ENCODE results near the gene TXK. TPM values are rescaled to one million over a fixed set of nuclear protein-coding genes. Genes with fewer than 3 reads are reported as not detected.

TXK gene
- total RNA-seq, 1 experiment from 2014 or later, result 1.7 TPM

DNA sequence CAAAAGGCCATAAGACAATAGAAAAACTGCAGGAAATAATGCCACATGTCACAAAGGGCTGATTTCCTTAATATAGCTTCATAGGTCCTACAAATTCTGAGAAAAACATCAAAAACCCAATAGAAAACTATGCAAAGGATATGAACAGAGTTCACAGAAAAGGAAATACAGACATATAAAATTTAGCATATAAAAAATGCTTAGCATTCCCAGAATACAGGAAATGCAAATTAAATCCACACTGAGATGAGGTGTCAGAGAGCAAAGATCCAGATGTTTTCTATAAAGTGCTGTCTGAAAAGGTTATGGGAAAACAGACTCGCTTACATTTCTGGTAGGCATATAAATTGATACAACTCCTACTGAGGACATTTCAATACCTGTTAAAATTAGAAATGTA, 33.8 kb downstream of the TXK start (continued):
- no peak for TF ChIP-seq REST (IDR thresholded peaks at IDR 0.05; ENCODE audit: low read depth)
- no peak for TF ChIP-seq TCF7L2 (IDR thresholded peaks at IDR 0.05; ENCODE audit: borderline replicate concordance, extremely low read depth, insufficient read depth, insufficient read length)
- no peak for TF ChIP-seq ZFX (IDR thresholded peaks at IDR 0.05)
- TF ChIP-seq RAD21 (IDR thresholded peaks at IDR 0.05; ENCODE audit: low read depth), result no peak
- no peak for TF ChIP-seq POLR2AphosphoS5 (IDR thresholded peaks at IDR 0.05; ENCODE audit: low read depth, low read length)
- no peak for TF ChIP-seq ZNF274 (IDR thresholded peaks at IDR 0.05; ENCODE audit: low read depth, low read length)
- no peak for TF ChIP-seq ELF1 (IDR thresholded peaks at IDR 0.05; ENCODE audit: borderline replicate concordance, low read depth)

DNA sequence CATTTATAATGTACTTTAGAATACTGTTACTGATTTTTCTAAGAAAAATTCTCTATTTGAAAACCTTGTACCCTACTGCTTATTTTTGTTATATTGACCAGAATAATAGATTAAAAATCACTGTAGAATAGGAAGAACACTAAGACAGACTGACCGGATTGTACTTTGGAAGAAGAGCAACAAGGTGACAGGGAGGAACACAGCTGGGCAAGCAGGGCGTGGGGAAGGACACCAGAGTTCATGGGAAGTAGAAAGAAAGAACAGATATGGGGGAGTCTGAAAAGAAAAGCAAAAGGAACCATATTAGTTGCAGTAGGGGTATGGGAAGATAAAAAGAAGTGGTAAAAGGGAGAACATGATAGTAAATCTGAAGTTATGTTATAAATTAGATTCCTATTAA, 38.6 kb downstream of the TXK start:
- H3K9me2 ChIP-seq (ENCODE audit: insufficient read depth), result no peaks in the 10 kb centered on the region
- H4K20me1 ChIP-seq (ENCODE audit: insufficient read depth), result no peaks in the 10 kb centered on the region
- no peak overlapping the region for H3K4me3 ChIP-seq (replicated peaks in 1 of 2; ENCODE audit: low read depth in 1 of 2, low read length in 2 of 2)
- H2AFZ ChIP-seq (ENCODE audit: low read depth, low read length, poor library complexity, severe bottlenecking), result no peak overlapping the region
- no peaks in the 10 kb centered on the region for H3K9me3 ChIP-seq (ENCODE audit: control insufficient read depth in 1 of 2, insufficient read depth in 1 of 2, low read depth in 1 of 2, low read length in 2 of 2)
- no peaks in the 10 kb centered on the region for H3K27me3 ChIP-seq (ENCODE audit: insufficient read depth, low read length)
- H3K4me2 ChIP-seq (ENCODE audit: low read length), result no peak overlapping the region
- peaks cover 17 to 20% of the 10 kb centered on the region in 2 experiments for H3K4me1 ChIP-seq (ENCODE audit: control insufficient read depth in 1 of 2, insufficient read depth in 2 of 2, low read length in 2 of 2)
- ChIA-PET CTCF (interaction anchor here (1.3 to 1.6 kb wide), 2 partner anchors 8 to 14 kb away, joined by 4 to 6 read pairs; no protein-coding TSS in a partner anchor), POLR2A (no interaction called here), RAD21 (ENCODE audit: low non-redundant PET in 1 of 2, low total read pairs in 2 of 2, uncharacterized antibody in 2 of 2, unreplicated experiment in 2 of 2) (no interaction called here)
- no peak for ATAC-seq
- no TSS peak for BruUV-seq (replicated peaks)
- no peak overlapping the region for H3K9ac ChIP-seq (ENCODE audit: low read length)
- DNase-seq (ENCODE audit: low read depth, low spot score), result no peak
- intact Hi-C loops (cut with micrococcal nuclease), result no loop called here
- H3K36me3 ChIP-seq (ENCODE audit: control insufficient read depth in 1 of 2, insufficient read depth in 2 of 2, low read length in 2 of 2), result no peaks in the 10 kb centered on the region
- no peaks in the 10 kb centered on the region for H3K79me2 ChIP-seq (ENCODE audit: insufficient read depth, low read length)
- no peak overlapping the region for H3K27ac ChIP-seq (ENCODE audit: low read depth, low read length)
- no peak for TF ChIP-seq FOSL1 (IDR thresholded peaks at IDR 0.05; ENCODE audit: low read depth)
- TF ChIP-seq SP1 (IDR thresholded peaks at IDR 0.05; ENCODE audit: low read depth), result no peak
- TF ChIP-seq SRF (IDR thresholded peaks at IDR 0.05; ENCODE audit: low read depth), result no peak
- TF ChIP-seq REST (IDR thresholded peaks at IDR 0.05; ENCODE audit: low read depth), result no peak
- TF ChIP-seq, protein P1, sequence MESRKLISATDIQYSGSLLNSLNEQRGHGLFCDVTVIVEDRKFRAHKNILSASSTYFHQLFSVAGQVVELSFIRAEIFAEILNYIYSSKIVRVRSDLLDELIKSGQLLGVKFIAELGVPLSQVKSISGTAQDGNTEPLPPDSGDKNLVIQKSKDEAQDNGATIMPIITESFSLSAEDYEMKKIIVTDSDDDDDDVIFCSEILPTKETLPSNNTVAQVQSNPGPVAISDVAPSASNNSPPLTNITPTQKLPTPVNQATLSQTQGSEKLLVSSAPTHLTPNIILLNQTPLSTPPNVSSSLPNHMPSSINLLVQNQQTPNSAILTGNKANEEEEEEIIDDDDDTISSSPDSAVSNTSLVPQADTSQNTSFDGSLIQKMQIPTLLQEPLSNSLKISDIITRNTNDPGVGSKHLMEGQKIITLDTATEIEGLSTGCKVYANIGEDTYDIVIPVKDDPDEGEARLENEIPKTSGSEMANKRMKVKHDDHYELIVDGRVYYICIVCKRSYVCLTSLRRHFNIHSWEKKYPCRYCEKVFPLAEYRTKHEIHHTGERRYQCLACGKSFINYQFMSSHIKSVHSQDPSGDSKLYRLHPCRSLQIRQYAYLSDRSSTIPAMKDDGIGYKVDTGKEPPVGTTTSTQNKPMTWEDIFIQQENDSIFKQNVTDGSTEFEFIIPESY (IDR thresholded peaks at IDR 0.05; ENCODE audit: extremely low read depth, insufficient replicate concordance, low read length), result no peak
- no peak for TF ChIP-seq YY1 (IDR thresholded peaks at IDR 0.05; ENCODE audit: extremely low read depth, insufficient replicate concordance, low read depth, low read length)
- TF ChIP-seq JUND (IDR thresholded peaks at IDR 0.05), result no peak
- TF ChIP-seq ELF1 (IDR thresholded peaks at IDR 0.05; ENCODE audit: borderline replicate concordance, low read depth), result no peak
- no peak for TF ChIP-seq CEBPB (IDR thresholded peaks at IDR 0.05; ENCODE audit: low read depth)

Data from HCT116 (cell line).